GM20000 (cell line): ENCODE data around the gene MICAL3.

ENCODE experiments used
- DNase-seq: peaks from one replicate; pipeline ENCODE4 v3.0.0; 2012; ENCODE audit warnings: low spot score
- CTCF ChIP-seq: IDR thresholded peaks from 2 replicates; pipeline ENCODE4 v1.5.1; 2012; ENCODE audit warnings: mild to moderate bottlenecking, control low read depth; ENCODE audit errors: extremely low read depth, missing control alignments

The MICAL3 gene

GRCh38 chr22:17761138-17761488, 263.2 kb downstream of the MICAL3 start:
- TF ChIP-seq CTCF = no peak
- no peak for DNase-seq

GRCh38 chr22:17754233-17754925, 270.0 kb downstream of the MICAL3 start:
- DNase-seq = no peak
- no peak for TF ChIP-seq CTCF

DNA sequence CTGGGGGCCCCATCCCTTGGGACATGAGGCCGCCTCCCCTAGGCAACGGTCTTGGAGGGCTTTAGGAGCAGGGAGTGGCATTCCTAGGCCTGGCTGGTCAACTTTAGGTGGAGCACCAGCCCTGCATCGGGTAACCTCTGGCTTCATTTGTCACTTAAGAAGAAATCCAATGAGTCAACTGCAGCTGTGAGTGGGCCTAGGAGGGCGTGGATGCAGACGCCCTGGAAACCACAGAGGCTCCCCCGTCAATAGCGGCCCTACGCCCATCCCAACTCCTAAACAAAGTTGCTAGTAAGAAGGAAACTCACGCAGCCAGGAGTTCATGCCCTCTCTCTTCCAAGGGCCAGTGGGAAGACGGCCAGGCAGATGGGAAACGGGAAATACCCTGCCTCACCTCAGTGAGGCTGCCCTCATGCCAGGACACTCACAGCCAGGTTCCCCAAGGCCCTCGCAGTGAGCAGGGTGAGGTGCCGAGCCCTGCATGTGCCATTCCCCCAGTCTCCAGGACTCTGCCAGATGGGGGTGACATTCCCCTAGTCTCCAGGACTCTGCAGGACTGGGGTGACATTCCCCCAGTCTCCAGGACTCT, 270.9 kb downstream of the MICAL3 start:
- no peak for DNase-seq
- no peak for TF ChIP-seq CTCF

- no peak for DNase-seq
- TF ChIP-seq CTCF = no peak
Measured at GRCh38 chr22:17751596-17751995, 272.8 kb downstream of the MICAL3 start.

DNA sequence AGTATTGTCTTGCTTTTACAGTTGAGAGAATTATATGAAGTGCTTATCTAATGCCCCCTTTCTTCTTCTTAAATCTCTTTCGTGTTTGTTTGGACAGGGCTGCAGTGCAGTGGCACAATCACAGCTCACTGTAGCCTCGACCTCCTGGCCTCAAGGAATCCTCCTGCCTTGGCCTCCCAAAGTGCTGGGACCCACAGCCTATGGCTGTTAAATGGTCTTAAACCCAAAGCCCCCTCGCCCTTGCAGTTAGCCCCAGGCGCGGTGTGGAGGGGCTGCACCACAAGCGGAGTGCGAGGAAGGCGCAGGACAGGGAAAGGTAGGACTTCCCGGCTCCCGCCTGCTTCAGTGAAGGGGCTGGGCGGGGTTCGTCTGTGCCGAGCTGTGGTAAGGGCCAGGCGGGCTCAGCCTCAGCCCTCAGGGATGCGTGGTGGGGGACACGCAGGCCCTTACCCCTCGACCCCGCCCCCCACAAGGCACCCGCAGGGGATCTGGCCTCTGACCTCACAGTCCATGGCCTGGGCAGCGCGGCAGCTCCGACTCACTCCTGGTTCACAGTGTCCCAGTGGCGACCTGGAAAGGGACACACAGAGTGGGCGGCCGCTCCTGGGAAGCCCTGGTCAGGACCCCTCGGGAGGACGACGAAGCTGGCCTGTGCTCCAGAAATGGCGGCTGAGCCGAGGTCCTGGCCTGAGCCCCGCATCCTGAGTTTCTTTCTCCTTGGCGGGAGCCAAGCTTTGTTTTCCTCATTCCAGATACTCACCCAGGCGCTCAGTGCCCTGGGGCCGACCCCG, 274.6 kb downstream of the MICAL3 start:
- no peak for TF ChIP-seq CTCF
- DNase-seq = no peak

- no peak for TF ChIP-seq CTCF
- DNase-seq = no peak
Measured at GRCh38 chr22:17748555-17749353, 275.6 kb downstream of the MICAL3 start.
